SK-N-SH (cell line): ENCODE results near the gene CD28. TPM values are rescaled to one million over a fixed set of nuclear protein-coding genes. Genes with fewer than 3 reads are reported as not detected.

Experiments
- CTCF ChIA-PET: fragments of 300-600, 350-600 bp; formaldehyde crosslinking; extraction: SDS; loops from one replicate; lab custom pipeline; 2021; lab: Yijun Ruan, JAX
- POLR2A ChIA-PET: fragments of 350-600 bp; sonication (Branson Sonifier 250); formaldehyde crosslinking; extraction: SDS; loops from one replicate; lab custom pipeline; 2020; ENCODE audit warnings: antibody characterized with exemption, inconsistent platforms; lab: Yijun Ruan, JAX
- DNase-seq: peaks from one replicate; pipeline ENCODE4 v3.0.0; 2012
- H2AFZ ChIP-seq: fragments of 200-600 bp; sonication (generic); 2 replicates; pipeline ENCODE4 v1.8.1; 2016; ENCODE audit warnings: antibody characterized with exemption, mild to moderate bottlenecking, low read depth
- H3F3A ChIP-seq: fragments of 200-600 bp; sonication (generic); replicated peaks from 2 replicates; pipeline ENCODE3; 2016; ENCODE audit warnings: antibody characterized with exemption, mild to moderate bottlenecking; ENCODE audit not compliant: insufficient read depth
- H3K27ac ChIP-seq, 2 experiments: fragments of 200-500 bp in 1 of 2; fragments of 200-600 bp in 1 of 2; sonication (Bioruptor generic) in 1 of 2; sonication (generic), shearing (Covaris generic) in 1 of 2; 2 replicates each; pipeline versions ENCODE4 v1.5.1 to v1.6.1; 2014 to 2016; ENCODE audit warnings: low read depth in 2 of 2, inconsistent platforms in 1 of 2, low read length in 1 of 2, mild to moderate bottlenecking in 1 of 2, mixed read lengths in 1 of 2
- H3K27me3 ChIP-seq: fragments of 200-600 bp; sonication (generic), shearing (Covaris generic); 2 replicates; pipeline ENCODE4 v1.6.1; 2016; ENCODE audit warnings: mixed run types; ENCODE audit not compliant: insufficient read depth
- H3K36me3 ChIP-seq, 2 experiments: fragments of 200-500 bp in 1 of 2; fragments of 200-600 bp in 1 of 2; sonication (Bioruptor generic) in 1 of 2; sonication (generic) in 1 of 2; replicated peaks in 1 of 2; 2 replicates each; pipeline versions ENCODE3 to v1.5.1; 2014 to 2016; ENCODE audit warnings: low read length in 1 of 2, mild to moderate bottlenecking in 1 of 2; ENCODE audit not compliant: insufficient read depth in 2 of 2, control insufficient read depth in 1 of 2
- H3K4me1 ChIP-seq, 2 experiments: fragments of 200-500 bp in 1 of 2; fragments of 200-600 bp in 1 of 2; sonication (Bioruptor generic) in 1 of 2; sonication (generic), shearing (Covaris generic) in 1 of 2; 2 replicates each; pipeline versions ENCODE4 v1.5.1 to v1.6.1; 2014 to 2016; ENCODE audit warnings: low read depth in 1 of 2, low read length in 1 of 2, mixed run types in 1 of 2; ENCODE audit not compliant: insufficient read depth in 2 of 2, control insufficient read depth in 1 of 2
- H3K4me2 ChIP-seq: fragments of 200-600 bp; sonication (generic), shearing (Covaris generic); 2 replicates; pipeline ENCODE4 v1.6.1; 2017; ENCODE audit warnings: mixed run types
- H3K4me3 ChIP-seq, 2 experiments: fragments of 200-500 bp in 1 of 2; fragments of 200-600 bp in 1 of 2; sonication (Bioruptor generic) in 1 of 2; sonication (generic), shearing (Covaris generic) in 1 of 2; 2 replicates each; pipeline versions ENCODE4 v1.5.1 to v1.8.1; 2014 to 2016; ENCODE audit warnings: low read depth in 2 of 2, inconsistent platforms in 1 of 2, low read length in 1 of 2, mild to moderate bottlenecking in 1 of 2, mixed read lengths in 1 of 2, moderate library complexity in 1 of 2
- H3K79me2 ChIP-seq: fragments of 200-600 bp; sonication (generic); 2 replicates; pipeline ENCODE4 v1.8.1; 2017; ENCODE audit warnings: mild to moderate bottlenecking; ENCODE audit not compliant: insufficient read depth
- H3K9ac ChIP-seq: fragments of 200-600 bp; sonication (generic); 2 replicates; pipeline ENCODE4 v1.6.1; 2017; ENCODE audit warnings: mixed run types
- H3K9me2 ChIP-seq: fragments of 200-600 bp; sonication (generic); 2 replicates; pipeline ENCODE4 v1.6.1; 2017; ENCODE audit warnings: mixed run types
- H3K9me3 ChIP-seq: fragments of 200-600 bp; sonication (generic); 2 replicates; pipeline ENCODE4 v1.6.1; 2017; ENCODE audit warnings: mixed run types, mild to moderate bottlenecking, moderate library complexity
- H4K20me1 ChIP-seq: fragments of 200-600 bp; sonication (generic); 2 replicates; pipeline ENCODE4 v1.6.1; 2017; ENCODE audit warnings: mild to moderate bottlenecking, mixed run types; ENCODE audit not compliant: insufficient read depth
- ELF1 ChIP-seq: IDR thresholded peaks from 2 replicates; pipeline ENCODE4 v1.4.0; 2012
- FOXM1 ChIP-seq: IDR thresholded peaks from 2 replicates; pipeline ENCODE4 v1.4.0; 2012; ENCODE audit warnings: low read depth, mild to moderate bottlenecking
- GABPA ChIP-seq: IDR thresholded peaks from 2 replicates; pipeline ENCODE4 v1.4.0; 2012; ENCODE audit warnings: low read depth, mild to moderate bottlenecking
- POLR2AphosphoS5 ChIP-seq: IDR thresholded peaks from 2 replicates; pipeline ENCODE4 v1.6.1; 2012; ENCODE audit warnings: low read depth, low read length
- RAD21 ChIP-seq: IDR thresholded peaks from 2 replicates; pipeline ENCODE4 v1.6.1; 2012; ENCODE audit warnings: mild to moderate bottlenecking, low read length
- RFX5 ChIP-seq: IDR thresholded peaks from 2 replicates; pipeline ENCODE4 v1.6.1; 2012; ENCODE audit warnings: mild to moderate bottlenecking, improper control_type of control experiment, low read length
- RXRA ChIP-seq: IDR thresholded peaks from 2 replicates; pipeline ENCODE4 v1.4.0; 2012; ENCODE audit warnings: low read depth, mild to moderate bottlenecking, borderline replicate concordance
- SIN3A ChIP-seq: IDR thresholded peaks from 2 replicates; pipeline ENCODE4 v1.6.1; 2012; ENCODE audit warnings: low read depth, mild to moderate bottlenecking, low read length, moderate library complexity, borderline replicate concordance
- TCF12 ChIP-seq: IDR thresholded peaks from 2 replicates; pipeline ENCODE4 v1.4.0; 2012
- WGBS: methylation state at CpG from one replicate; pipeline ENCODE4 v1.1.6; 2017; ENCODE audit warnings: low lambda C conversion rate; 5-methylcytosine and 5-hydroxymethylcytosine counted together
- polyA plus RNA-seq, 3 experiments: library from polyadenylated mRNA; depleted of rRNA; stranded (reverse); fragments of >200 nt; gene quantifications; 2 replicates each; pipeline ENCODE4 v1.2.3, GENCODE V29; 2012
- TF ChIP-seq, protein P1 (sequence below): IDR thresholded peaks from 2 replicates; pipeline ENCODE4 v1.4.0; 2012; ENCODE audit warnings: low read depth, borderline replicate concordance
- TF ChIP-seq, protein P2 (sequence below): fragments of 150-350 bp; IDR thresholded peaks from 2 replicates; pipeline ENCODE4 v1.6.1; 2016; ENCODE audit warnings: mild to moderate bottlenecking, low read depth, low read length

Gene CD28
- polyA plus RNA-seq, 1 of the 3 experiments (the other 2 are of a cell fraction): 0.05 TPM

DNA sequence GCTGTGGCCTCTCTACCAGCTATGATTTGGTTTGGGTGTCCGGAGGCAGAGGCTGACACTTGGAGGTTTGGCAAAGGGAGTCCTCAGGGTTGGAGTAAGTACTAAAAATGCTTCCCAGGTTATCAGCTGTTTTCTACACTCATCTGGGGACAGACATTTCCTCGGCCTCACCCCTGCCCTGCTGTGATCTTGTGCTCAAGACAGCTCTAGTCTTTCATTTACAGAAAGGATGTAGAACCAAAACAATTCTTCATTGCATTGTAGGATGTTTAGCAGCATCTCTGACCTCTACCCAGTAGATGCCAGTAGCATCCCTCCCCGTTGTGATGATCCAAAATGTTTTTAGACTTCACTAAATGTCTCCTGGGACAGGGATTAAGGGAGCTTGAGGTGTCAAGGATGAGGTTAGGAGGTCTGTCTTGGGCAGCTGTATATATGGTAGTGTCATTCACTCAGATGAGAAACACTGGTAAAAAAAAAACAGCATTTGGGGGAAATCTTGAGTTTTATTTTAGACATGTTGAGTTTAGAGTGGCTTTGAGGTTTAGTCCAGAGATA is 26.6 kb downstream of the CD28 start:
- no peaks in the 10 kb centered on the region for H3K79me2 ChIP-seq
- H2AFZ ChIP-seq: no peak overlapping the region
- H3K9me3 ChIP-seq: no peaks in the 10 kb centered on the region
- no peaks in the 10 kb centered on the region for H3K9me2 ChIP-seq
- WGBS: 46% methylated on average over 3 of the region's 3 CpGs
- H3K4me3 ChIP-seq: no peak overlapping the region
- TF ChIP-seq POLR2AphosphoS5 (no peak), RAD21 (no peak), TCF12 (no peak), ELF1 (no peak), GABPA (no peak), RXRA (no peak)
- H4K20me1 ChIP-seq: no peaks in the 10 kb centered on the region
- H3K4me2 ChIP-seq: no peak overlapping the region
- H3K27ac ChIP-seq: no peak overlapping the region
- H3K27me3 ChIP-seq: no peaks in the 10 kb centered on the region
- peaks cover 0 to 2% of the 10 kb centered on the region in 2 experiments; a peak in 3 of 4 replicates for H3K4me1 ChIP-seq
- H3K9ac ChIP-seq: no peak overlapping the region
- no peak for DNase-seq
- H3F3A ChIP-seq: no peaks in the 10 kb centered on the region
- H3K36me3 ChIP-seq: no peaks in the 10 kb centered on the region
- ChIA-PET CTCF (no interaction called here), POLR2A (no interaction called here)

DNA sequence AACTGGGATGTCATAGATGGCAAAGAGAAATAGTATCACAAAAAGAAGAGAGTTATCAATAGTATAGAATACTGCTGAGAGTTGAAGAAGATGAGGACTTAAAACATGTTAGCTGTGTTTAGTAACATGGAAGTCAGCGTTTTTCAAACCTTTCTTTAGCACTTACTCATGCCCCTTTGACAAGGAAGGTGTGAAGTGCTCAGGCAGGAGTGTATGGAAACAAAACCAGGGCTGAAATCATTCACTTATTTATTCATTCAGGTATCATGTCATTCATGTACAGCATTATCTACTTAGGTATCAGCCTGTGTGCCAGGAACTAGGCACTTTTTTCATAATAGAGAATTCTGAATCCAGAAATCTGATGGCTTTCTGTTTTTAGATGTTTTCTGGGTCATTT is 27.2 kb downstream of the CD28 start:
- 39% methylated on average over 1 of the region's 1 CpG for WGBS
- Histone ChIP-seq H3K9ac (no peak overlapping the region), H3F3A (no peaks in the 10 kb centered on the region), H2AFZ (no peak overlapping the region), H3K4me1 (peaks cover 0 to 2% of the 10 kb centered on the region in 2 experiments; a peak in 2 of 4 replicates), H3K4me2 (no peak overlapping the region), H3K9me2 (no peaks in the 10 kb centered on the region), H4K20me1 (no peaks in the 10 kb centered on the region), H3K9me3 (no peaks in the 10 kb centered on the region), H3K36me3 (no peaks in the 10 kb centered on the region), H3K4me3 (no peak overlapping the region), H3K79me2 (no peaks in the 10 kb centered on the region), H3K27me3 (no peaks in the 10 kb centered on the region), H3K27ac (no peak overlapping the region)
- ChIA-PET POLR2A (no interaction called here), CTCF (no interaction called here)
- DNase-seq: no peak
- TF ChIP-seq, protein P1, sequence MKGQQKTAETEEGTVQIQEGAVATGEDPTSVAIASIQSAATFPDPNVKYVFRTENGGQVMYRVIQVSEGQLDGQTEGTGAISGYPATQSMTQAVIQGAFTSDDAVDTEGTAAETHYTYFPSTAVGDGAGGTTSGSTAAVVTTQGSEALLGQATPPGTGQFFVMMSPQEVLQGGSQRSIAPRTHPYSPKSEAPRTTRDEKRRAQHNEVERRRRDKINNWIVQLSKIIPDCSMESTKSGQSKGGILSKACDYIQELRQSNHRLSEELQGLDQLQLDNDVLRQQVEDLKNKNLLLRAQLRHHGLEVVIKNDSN: no peak
- TF ChIP-seq, protein P2, sequence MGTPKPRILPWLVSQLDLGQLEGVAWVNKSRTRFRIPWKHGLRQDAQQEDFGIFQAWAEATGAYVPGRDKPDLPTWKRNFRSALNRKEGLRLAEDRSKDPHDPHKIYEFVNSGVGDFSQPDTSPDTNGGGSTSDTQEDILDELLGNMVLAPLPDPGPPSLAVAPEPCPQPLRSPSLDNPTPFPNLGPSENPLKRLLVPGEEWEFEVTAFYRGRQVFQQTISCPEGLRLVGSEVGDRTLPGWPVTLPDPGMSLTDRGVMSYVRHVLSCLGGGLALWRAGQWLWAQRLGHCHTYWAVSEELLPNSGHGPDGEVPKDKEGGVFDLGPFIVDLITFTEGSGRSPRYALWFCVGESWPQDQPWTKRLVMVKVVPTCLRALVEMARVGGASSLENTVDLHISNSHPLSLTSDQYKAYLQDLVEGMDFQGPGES: no peak
- TF ChIP-seq RFX5 (no peak), ELF1 (no peak), FOXM1 (no peak), SIN3A (no peak)
